ENCODE data around the gene MICU1.

The MICU1 gene

DNA sequence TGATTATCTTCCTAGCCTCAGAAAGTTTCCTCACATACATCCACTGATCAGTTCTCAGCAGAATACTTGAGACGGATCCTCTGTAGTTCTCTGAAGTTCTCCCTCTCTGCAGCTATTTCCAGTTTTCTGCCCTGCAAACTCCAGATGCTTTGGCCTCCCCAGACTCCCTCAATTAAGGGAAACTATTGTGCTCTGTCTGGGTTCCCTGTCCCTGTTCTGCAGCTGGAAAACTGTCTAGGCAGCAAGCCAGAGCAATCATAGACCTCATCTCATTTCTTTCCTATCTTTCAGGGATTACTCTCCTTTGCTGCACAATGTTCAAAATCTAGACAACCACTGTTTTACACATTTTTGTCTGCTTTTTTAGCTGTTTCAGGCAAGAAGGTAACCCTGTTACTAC is 9.2 kb downstream of the MICU1 start:
- TF ChIP-seq, protein P1, sequence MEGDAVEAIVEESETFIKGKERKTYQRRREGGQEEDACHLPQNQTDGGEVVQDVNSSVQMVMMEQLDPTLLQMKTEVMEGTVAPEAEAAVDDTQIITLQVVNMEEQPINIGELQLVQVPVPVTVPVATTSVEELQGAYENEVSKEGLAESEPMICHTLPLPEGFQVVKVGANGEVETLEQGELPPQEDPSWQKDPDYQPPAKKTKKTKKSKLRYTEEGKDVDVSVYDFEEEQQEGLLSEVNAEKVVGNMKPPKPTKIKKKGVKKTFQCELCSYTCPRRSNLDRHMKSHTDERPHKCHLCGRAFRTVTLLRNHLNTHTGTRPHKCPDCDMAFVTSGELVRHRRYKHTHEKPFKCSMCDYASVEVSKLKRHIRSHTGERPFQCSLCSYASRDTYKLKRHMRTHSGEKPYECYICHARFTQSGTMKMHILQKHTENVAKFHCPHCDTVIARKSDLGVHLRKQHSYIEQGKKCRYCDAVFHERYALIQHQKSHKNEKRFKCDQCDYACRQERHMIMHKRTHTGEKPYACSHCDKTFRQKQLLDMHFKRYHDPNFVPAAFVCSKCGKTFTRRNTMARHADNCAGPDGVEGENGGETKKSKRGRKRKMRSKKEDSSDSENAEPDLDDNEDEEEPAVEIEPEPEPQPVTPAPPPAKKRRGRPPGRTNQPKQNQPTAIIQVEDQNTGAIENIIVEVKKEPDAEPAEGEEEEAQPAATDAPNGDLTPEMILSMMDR (IDR thresholded peaks at IDR 0.05): no peak

DNA sequence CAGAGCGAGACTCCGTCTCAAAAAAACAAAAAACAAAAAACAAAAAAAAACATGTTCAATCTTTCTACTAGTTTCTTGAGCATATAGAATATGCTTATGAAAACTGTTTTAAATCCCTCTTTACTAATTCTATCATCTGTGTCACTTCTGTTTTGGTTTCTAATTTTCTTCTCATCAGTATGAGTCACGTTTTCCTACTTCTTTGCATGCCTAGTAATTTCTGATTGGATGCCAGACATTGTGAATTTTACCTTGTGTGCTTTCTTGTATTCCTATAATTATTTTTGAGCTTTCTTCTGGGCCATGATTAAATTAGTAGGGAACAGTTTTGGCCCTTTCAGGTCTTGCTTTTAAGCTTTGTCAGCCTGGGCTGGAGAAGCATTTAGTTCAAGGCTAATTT is 9.9 kb downstream of the MICU1 start:
- TF ChIP-seq, protein P1 (IDR thresholded peaks at IDR 0.05): no peak

- TF ChIP-seq, protein P1 (IDR thresholded peaks at IDR 0.05): no peak
Observed at GRCh38 chr10:72612203-72612826, 13.6 kb downstream of the MICU1 start.

GRCh38 chr10:72611783-72612182 is 14.1 kb downstream of the MICU1 start:
- TF ChIP-seq, protein P1 (IDR thresholded peaks at IDR 0.05): no peak

DNA sequence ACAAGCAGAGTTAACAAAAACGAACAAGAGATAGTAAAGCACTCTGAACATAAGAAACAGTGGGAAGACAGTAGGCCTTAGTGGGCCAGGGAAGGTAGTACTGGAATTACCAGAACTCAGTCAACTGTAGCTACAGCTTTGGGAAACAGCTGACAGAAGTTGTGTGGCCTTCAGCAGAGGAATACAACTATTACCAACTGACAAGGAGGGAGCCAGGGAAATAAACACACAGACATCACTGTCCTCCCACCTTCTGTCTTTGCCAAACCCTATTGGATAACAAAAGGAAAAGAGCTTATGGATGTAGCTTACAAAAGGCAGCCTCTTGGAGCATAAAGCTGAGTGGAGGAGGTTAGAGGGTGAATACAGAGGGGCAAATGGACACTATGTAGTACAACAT is 15.4 kb downstream of the MICU1 start:
- TF ChIP-seq, protein P1 (IDR thresholded peaks at IDR 0.05): no peak

DNA sequence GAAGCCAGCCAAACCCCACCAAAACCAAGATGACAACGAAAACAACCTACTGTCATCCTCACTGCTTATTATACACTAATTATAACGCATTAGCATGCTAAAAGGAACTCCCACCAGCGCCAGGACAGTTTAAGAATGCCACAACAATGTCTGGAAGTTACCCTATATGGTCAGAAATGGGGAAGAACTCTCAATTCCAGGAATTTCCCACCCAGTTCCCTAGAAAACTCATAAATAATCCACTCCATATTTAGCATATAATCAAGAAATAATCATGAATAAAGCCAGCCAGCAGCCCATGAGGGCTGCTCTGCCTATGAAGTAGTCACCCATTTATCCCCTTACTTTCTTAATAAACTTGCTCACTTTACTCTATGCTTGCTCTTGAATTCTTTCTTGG is 20.8 kb downstream of the MICU1 start:
- TF ChIP-seq, protein P1 (IDR thresholded peaks at IDR 0.05): no peak

- TF ChIP-seq, protein P1 (IDR thresholded peaks at IDR 0.05): no peak
Observed at GRCh38 chr10:72601144-72601543, 24.7 kb downstream of the MICU1 start.

All from LNCAP (cell line).